Endothelial cell of umbilical vein (primary cell): Measurements from ENCODE around the gene TOMM20. TPM values are rescaled to one million over a fixed set of nuclear protein-coding genes. Genes with fewer than 3 reads are reported as not detected.

Experiments
- BruUV-seq: library from RNA; stranded (reverse); fragments of 400-500 nt; replicated peaks from 2 replicates; lab custom pipeline; 2021; lab: Mats Ljungman, UMichigan
- CTCF ChIA-PET: fragments of 300-600, 350-600 bp; sonication (Branson Sonifier 250); formaldehyde crosslinking; loops from one replicate; lab custom pipeline; 2021; ENCODE audit warnings: antibody characterized with exemption, inconsistent platforms; lab: Charles Lee
- POLR2A ChIA-PET: fragments of 300-600, 350-600 bp; sonication (Branson Sonifier 250); formaldehyde crosslinking; loops from one replicate; lab custom pipeline; 2021; ENCODE audit warnings: antibody characterized with exemption, inconsistent platforms; lab: Charles Lee
- DNase-seq: peaks from one replicate; pipeline ENCODE4 v3.0.0-alpha.2; 2011; ENCODE audit warnings: low read depth, low spot score
- FAIRE-seq: peaks from 2 replicates; lab custom pipeline; 2011; peaks lifted over from hg19 to GRCh38; lab: Jason Lieb, UNC
- H2AFZ ChIP-seq: 2 replicates; pipeline ENCODE4 v1.6.0; 2012; ENCODE audit warnings: low read depth, low read length, control low read depth, inconsistent platforms
- H3K27ac ChIP-seq: 2 replicates; pipeline ENCODE4 v1.5.1; 2011; ENCODE audit warnings: low read depth, mild to moderate bottlenecking, control low read depth, low read length, moderate library complexity; ENCODE audit not compliant: insufficient read depth
- H3K27me3 ChIP-seq, 2 experiments: 2 replicates each; pipeline versions ENCODE4 v1.6.0 to v1.6.1; 2011; ENCODE audit warnings: low read length in 2 of 2, mixed read lengths in 1 of 2; ENCODE audit not compliant: control insufficient read depth in 2 of 2, insufficient read depth in 2 of 2
- H3K36me3 ChIP-seq, 2 experiments: 2 replicates in 1 of 2; 3 replicates in 1 of 2; pipeline ENCODE4 v1.5.1; 2011; ENCODE audit warnings: low read length in 2 of 2, mild to moderate bottlenecking in 1 of 2, moderate library complexity in 1 of 2; ENCODE audit not compliant: control insufficient read depth in 2 of 2, insufficient read depth in 2 of 2; ENCODE audit errors: extremely low read depth in 1 of 2
- H3K4me1 ChIP-seq: 3 replicates; pipeline ENCODE4 v1.5.1; 2011; ENCODE audit warnings: mild to moderate bottlenecking, low read length; ENCODE audit not compliant: control insufficient read depth, insufficient read depth; ENCODE audit errors: extremely low read depth
- H3K4me2 ChIP-seq: 2 replicates; pipeline ENCODE4 v1.6.1; 2011; ENCODE audit warnings: low read length, control low read depth, mixed read lengths; ENCODE audit not compliant: insufficient read depth
- H3K4me3 ChIP-seq, 3 experiments: fragments of 200-600 bp in 1 of 3; sonication (generic), shearing (Covaris generic) in 1 of 3; replicated peaks in 1 of 3; 2 replicates each; pipeline ENCODE4 v1.5.1; 2011 to 2016; ENCODE audit warnings: control low read depth in 3 of 3, low read length in 3 of 3, mild to moderate bottlenecking in 2 of 3, inconsistent platforms in 1 of 3, low read depth in 1 of 3, moderate library complexity in 1 of 3; ENCODE audit not compliant: insufficient read depth in 1 of 3
- H3K79me2 ChIP-seq: 2 replicates; pipeline ENCODE4 v1.6.0; 2012; ENCODE audit warnings: low read length, inconsistent platforms; ENCODE audit not compliant: control insufficient read depth, insufficient read depth
- H3K9ac ChIP-seq: replicated peaks from 2 replicates; pipeline ENCODE3; 2011; ENCODE audit warnings: low read length, control low read depth; ENCODE audit not compliant: insufficient read depth; ENCODE audit errors: extremely low read depth
- H3K9me1 ChIP-seq: replicated peaks from 3 replicates; pipeline ENCODE4 v1.6.0; 2011; ENCODE audit warnings: mild to moderate bottlenecking, low read length; ENCODE audit not compliant: control insufficient read depth, insufficient read depth; ENCODE audit errors: extremely low read depth
- H3K9me3 ChIP-seq: replicated peaks from 2 replicates; pipeline ENCODE4 v1.5.1; 2012; ENCODE audit warnings: low read length, inconsistent platforms; ENCODE audit not compliant: control insufficient read depth, insufficient read depth
- H4K20me1 ChIP-seq: replicated peaks from 2 replicates; pipeline ENCODE3; 2011; ENCODE audit warnings: mild to moderate bottlenecking, low read length; ENCODE audit not compliant: control insufficient read depth, insufficient read depth; ENCODE audit errors: extremely low read depth
- EZH2 ChIP-seq: IDR thresholded peaks from 2 replicates; pipeline ENCODE4 v1.6.1; 2012; ENCODE audit warnings: borderline replicate concordance, low read depth, mild to moderate bottlenecking, moderate library complexity, low read length, inconsistent platforms; ENCODE audit not compliant: severe bottlenecking
- FOS ChIP-seq: IDR thresholded peaks from 2 replicates; pipeline ENCODE4 v1.6.1; 2011; ENCODE audit warnings: mild to moderate bottlenecking, low read length, moderate library complexity, borderline replicate concordance; ENCODE audit not compliant: insufficient read depth
- GATA2 ChIP-seq: IDR thresholded peaks from 2 replicates; pipeline ENCODE4 v1.7.0; 2011; ENCODE audit warnings: low read depth, mild to moderate bottlenecking, moderate library complexity, mixed read lengths, low read length; ENCODE audit not compliant: insufficient read length, insufficient read depth
- MAX ChIP-seq: IDR thresholded peaks from 2 replicates; pipeline ENCODE4 v1.6.1; 2011; ENCODE audit not compliant: insufficient read depth, insufficient read length
- POLR2AphosphoS5 ChIP-seq: IDR thresholded peaks from 2 replicates; pipeline ENCODE4 v1.6.1; 2012; ENCODE audit warnings: low read depth, mild to moderate bottlenecking, control low read depth, low read length, moderate library complexity; ENCODE audit not compliant: insufficient read depth
- dilution Hi-C: fragments of 300-500 bp; cut with MboI; formaldehyde crosslinking; loops from one replicate; pipeline ENCODE4 v1.15.0; 2019; ENCODE audit warnings: low sequenced_read_pairs; ENCODE audit not compliant: extremely low pct_ligation_motif_present
- intact Hi-C: fragments of 100-400 bp; cut with micrococcal nuclease; formaldehyde crosslinking; loops from one replicate; pipeline ENCODE4 v1.10.0; 2022
- polyA plus RNA-seq, 4 experiments: library from polyadenylated mRNA; depleted of rRNA in 3 of 4; stranded (reverse) in 3 of 4; unstranded in 1 of 4; fragments of >200 nt; gene quantifications; 2 replicates each; pipeline versions ENCODE4 v1.2.1 to v1.2.3, GENCODE V29; 2011 to 2012; ENCODE audit warnings: missing spikeins in 1 of 4
- total RNA-seq: library from RNA; stranded (reverse); gene quantifications from 2 replicates; pipeline ENCODE4 v1.2.3, GENCODE V29; 2021

Gene TOMM20
- total and polyA plus RNA-seq, 2 donors (not counting 3 experiments of a cell fraction or from before 2014, with no cell fraction given) = 42.5 to 98.4 TPM

- Histone ChIP-seq H3K9me3 (no peaks in the 10 kb centered on the region), H3K9ac (no peak overlapping the region), H3K79me2 (peaks cover 25% of the 10 kb centered on the region), H3K27me3 (no peaks in the 10 kb centered on the region), H3K4me2 (no peak overlapping the region), H2AFZ (no peak overlapping the region), H3K9me1 (no peaks in the 10 kb centered on the region), H3K4me3 (no peak overlapping the region), H4K20me1 (peaks cover 4% of the 10 kb centered on the region), H3K4me1 (no peaks in the 10 kb centered on the region), H3K36me3 (peaks cover 22 to 24% of the 10 kb centered on the region in 2 experiments), H3K27ac (no peak overlapping the region)
- ChIA-PET CTCF (no interaction called here), POLR2A (no interaction called here)
- no peak for FAIRE-seq
- no peak for DNase-seq
- dilution Hi-C loops = no loop called here
- TF ChIP-seq MAX = no peak
- intact Hi-C loops = no loop called here
- no TSS peak for BruUV-seq
These were observed 17.5 kb downstream of the TOMM20 start for GRCh38 chr1:235111107-235111506.

DNA sequence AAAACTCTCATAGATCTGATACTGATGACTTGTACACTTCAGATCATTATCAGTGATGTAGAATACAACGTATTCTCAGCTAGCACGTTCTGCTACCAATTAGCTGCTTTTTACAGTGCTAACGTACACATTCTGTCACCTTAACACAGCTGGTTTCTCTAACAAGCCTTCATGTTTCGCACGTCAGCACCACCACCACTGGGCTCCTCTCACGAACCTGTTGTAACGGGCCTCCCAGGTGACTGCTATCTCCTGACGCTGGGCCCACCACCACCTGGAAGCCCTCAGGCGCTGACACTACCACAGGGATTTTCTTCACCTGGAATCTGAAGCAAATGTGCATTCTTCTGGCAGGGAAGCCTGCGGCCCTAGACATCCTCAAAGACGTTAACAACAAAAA, 19.8 kb downstream of the TOMM20 start:
- BruUV-seq = no TSS peak
- DNase-seq (no peak), FAIRE-seq (no peak)
- no peak overlapping the region for H3K4me3 ChIP-seq
- TF ChIP-seq GATA2 (no peak), FOS (no peak), POLR2AphosphoS5 (no peak), EZH2 (no peak)
- H3K27me3 ChIP-seq = no peaks in the 10 kb centered on the region
- no peak overlapping the region for H2AFZ ChIP-seq
- H3K27ac ChIP-seq = no peak overlapping the region
- intact Hi-C loops (no loop called here), dilution Hi-C loops (no loop called here)
- peaks cover 16 to 21% of the 10 kb centered on the region in 2 experiments for H3K36me3 ChIP-seq
- H3K9ac ChIP-seq = no peak overlapping the region
- CTCF ChIA-PET = interaction anchor here (0.6 to 1.8 kb wide), 2 partner anchors 511 to 609 kb away, joined by 3 to 8 read pairs; no protein-coding TSS in a partner anchor
- no peak overlapping the region for H3K4me2 ChIP-seq
- no peaks in the 10 kb centered on the region for H3K9me1 ChIP-seq
- H3K9me3 ChIP-seq = no peaks in the 10 kb centered on the region
- H3K4me1 ChIP-seq = peaks cover 3% of the 10 kb centered on the region
- POLR2A ChIA-PET = interaction anchor here (0.6 kb wide), 2 partner anchors 22 to 662 kb away, joined by 3 to 12 read pairs; no protein-coding TSS in a partner anchor
- no peaks in the 10 kb centered on the region for H4K20me1 ChIP-seq
- H3K79me2 ChIP-seq = peaks cover 14% of the 10 kb centered on the region
